HG02884 (cell line): Measurements from ENCODE around the gene PCNX1.
"Not testable (repeated sequence)": the region's sequence is repeated elsewhere in the genome, so short reads cannot be mapped to it uniquely, and the experiment has no call there.

Source experiments
- ATAC-seq: cut with Tn5 transposase; IDR thresholded peaks from one replicate; pipeline ENCODE4 v1.9.1; 2021; ENCODE audit warnings: mild to moderate bottlenecking, moderate library complexity; ENCODE audit not compliant: unreplicated experiment

PCNX1 gene

DNA sequence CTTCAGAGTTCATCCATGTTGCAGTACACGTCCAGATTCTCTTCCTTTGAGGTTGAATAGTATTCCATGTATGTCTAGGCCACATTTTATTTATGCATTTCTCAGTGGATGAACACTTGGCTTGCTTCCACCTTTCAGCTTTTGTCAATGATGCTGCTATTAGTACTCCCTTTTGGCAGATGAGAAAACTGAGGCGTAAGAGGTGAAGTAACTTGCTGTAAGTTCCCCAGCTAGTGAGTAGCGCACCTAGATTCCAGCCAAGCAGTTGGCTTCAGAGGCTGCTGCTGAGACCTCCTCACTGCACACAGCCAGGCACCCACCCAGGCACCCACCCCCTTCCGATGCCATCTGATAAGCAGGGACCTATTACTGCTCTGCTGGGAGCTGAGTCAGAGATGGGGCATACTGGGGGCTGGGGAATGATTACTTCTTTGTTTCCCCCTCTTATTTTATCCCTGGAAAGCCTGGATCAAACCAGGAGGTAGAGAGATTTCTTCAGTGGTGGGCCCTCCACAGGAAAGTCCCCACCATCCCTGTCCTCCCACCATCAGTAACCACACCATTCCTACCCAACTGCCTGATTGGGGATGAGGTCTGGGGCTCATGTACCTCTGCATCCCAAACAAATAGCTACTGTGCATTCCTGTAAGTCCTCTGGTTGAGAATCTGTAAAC, 234.6 kb downstream of the PCNX1 start:
- no peak for ATAC-seq

GRCh38 chr14:71142375-71143038, 235.2 kb downstream of the PCNX1 start:
- ATAC-seq, result no peak

DNA sequence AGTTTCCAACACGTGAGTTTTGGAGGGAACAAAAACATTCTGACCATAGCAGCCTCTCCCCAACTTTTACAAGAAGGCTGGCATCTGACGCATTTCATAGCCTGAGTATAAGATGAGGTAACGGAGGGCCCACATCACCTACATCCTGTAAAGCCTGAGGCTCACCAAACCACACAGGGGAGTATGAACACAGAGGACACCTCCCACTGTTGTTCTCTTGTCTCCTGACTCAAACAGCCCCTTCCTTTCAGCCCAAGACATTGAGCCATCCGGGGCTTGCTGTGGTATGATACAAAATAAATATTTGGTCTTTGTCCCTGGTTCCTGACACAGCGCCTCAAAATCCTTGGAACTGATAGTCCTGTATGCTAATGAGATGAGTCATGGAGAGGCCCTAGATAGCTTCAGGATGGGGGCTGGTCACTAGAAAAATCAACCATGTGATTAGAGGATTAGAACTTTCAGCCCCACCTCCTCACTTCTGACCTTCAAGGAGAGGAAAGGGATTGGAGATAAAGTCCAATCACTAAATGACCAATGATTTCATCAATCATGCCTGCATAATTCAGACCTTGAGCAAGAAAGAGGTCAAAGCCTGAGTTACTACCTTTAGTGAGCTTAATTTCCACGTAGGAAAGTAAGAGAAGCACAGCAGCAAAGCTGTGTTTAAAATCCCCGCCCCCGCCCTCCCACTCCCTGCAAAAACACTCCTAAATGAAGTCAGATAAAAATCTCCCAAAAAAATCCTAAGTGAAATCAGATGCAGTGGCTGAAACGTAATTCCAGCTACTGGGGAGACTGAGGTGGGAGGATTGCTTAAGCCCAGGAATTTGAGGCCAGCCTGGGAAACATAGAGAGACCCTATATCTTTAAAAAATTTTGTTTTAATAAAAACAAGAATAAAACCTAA, 236.4 kb downstream of the PCNX1 start:
- ATAC-seq, result no peak

DNA sequence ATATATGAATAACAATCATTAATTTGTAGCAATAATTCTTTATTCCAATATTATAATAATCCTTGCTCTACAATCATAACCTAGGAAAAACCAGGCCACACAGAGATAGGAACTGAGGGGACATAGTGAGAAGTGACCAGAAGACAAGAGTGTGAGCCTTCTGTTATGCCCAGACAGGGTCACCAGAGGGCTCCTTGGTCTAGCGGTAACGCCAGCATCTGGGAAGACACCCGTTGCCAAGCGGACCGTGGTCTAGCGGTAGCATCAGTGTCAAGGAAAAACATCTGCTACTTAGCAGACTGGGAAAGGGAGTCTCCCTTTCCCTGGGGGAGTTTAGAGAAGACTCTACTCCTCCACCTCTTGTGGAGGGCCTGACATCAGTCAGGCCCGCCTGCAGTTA, 240.1 kb downstream of the PCNX1 start:
- not testable (repeated sequence) for ATAC-seq

GRCh38 chr14:71148627-71149026, 241.4 kb downstream of the PCNX1 start:
- ATAC-seq, result no peak

DNA sequence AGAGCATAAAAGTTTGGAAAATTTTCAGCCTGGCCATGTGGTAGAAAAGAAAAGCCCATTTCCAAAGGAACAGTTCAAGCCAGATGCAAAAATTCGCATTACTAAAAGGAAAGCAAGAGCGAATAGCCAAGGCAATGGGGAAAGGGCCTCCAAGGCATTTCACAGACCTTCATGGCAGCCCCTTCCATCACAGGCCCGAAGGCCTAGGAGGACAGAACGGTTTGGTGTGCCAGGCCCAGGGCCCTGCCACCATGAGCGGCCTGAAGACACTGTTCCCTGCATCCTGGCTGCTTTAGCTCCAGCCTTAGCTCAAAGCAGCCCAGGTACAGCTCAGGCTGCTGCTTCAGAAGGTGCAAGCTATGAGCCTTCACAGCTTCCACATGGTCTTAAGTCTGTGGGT, 243.5 kb downstream of the PCNX1 start:
- no peak for ATAC-seq

DNA sequence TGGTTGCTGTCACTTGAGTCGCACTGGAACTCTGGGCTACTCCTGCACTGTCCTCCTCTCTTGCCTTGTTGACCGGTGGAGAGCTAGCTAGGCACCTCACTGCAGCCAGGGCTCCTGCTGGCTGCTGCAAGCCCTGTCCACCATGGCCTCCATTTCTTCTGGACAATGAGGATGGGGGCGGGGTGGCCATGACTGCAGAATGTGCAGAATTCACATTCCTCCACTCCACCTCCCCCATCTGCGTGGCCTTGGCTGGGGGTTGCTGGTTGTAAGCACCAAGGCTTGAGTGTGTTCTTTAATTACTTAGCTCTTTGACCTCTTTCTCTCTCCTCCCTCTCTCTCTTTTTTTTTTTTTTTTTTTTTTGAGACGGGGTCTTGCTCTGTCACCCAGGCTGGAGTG, 248.5 kb downstream of the PCNX1 start:
- no peak for ATAC-seq

GRCh38 chr14:71163050-71163841, 256.0 kb downstream of the PCNX1 start:
- ATAC-seq, result no peak

DNA sequence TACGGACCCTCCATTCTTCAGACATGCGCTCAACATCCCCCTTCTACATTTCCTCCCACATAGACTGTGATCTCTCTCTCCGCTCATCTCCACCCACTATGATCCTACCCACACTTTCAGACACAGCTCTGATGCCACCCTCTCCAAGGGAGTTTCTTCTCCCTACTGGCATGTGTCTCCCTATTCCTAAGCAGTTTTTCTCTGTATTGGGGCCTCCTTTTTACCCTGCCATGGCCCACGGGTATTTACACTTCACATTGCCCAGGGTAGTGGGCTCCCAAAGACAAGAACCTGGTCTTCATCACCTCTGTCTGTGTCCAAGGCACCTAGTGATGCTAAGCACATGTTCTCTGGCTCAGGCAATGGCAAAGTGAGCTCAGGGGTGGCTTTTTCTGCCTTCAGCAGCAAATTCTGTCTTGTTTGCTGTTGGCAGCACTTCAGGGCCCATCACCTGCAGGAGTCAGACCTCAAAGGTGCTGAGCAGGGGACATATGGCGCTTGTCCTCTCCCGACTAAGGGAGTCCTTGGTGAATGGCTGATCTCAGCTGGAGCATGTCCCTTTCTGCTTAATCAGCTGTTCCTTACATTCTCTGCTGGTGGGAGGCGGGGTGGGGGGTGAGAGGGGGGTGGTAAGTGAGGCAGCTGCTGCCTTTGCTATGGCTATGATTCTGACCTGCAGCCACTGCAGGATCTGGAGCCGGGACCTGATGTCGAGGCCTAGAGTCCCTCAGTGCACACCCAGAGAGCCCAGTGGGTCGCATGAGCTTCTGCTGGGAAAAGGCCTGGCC, 256.8 kb downstream of the PCNX1 start:
- no peak for ATAC-seq
